Stimulated activated naive B cell treated with anti-CD40 and anti-IgM and Interleukin-4, amounts not matched to agents 10 μg/mL and 1 μg/mL and 100 μg/mL, for 72 hours (primary cell): Measurements from ENCODE around the gene DOCK6.
A peak's percentile ranks its signal among the peaks of the same experiment; 100 is the strongest.

ENCODE experiments used
- ATAC-seq, 2 donors: fragments of 150-1000 bp; cut with Tn5 transposase; replicated peaks; 2 replicates each; pipeline ENCODE4 v1.10.0; 2021; ENCODE audit warnings: moderate library complexity in 1 of 2
- DNase-seq: peaks from one replicate; pipeline ENCODE4 v3.0.0; 2021
- H3K27ac Mint-ChIP-seq: one replicate; pipeline ENCODE4 v1.8.0; 2022; ENCODE audit warnings: mild to moderate bottlenecking, mixed read lengths
- H3K27me3 Mint-ChIP-seq, 2 donors: one replicate each; pipeline ENCODE4 v1.8.0; 2022; ENCODE audit warnings: mixed read lengths in 2 of 2
- H3K36me3 Mint-ChIP-seq, 2 donors: one replicate each; pipeline ENCODE4 v1.8.0; 2022; ENCODE audit warnings: mixed read lengths in 2 of 2, mild to moderate bottlenecking in 1 of 2
- H3K4me1 Mint-ChIP-seq, 2 donors: one replicate each; pipeline ENCODE4 v1.8.0; 2022; ENCODE audit warnings: mixed read lengths in 2 of 2, mild to moderate bottlenecking in 1 of 2
- H3K4me3 Mint-ChIP-seq, 2 donors: one replicate each; pipeline ENCODE4 v1.8.0; 2022; ENCODE audit warnings: mild to moderate bottlenecking in 2 of 2, mixed read lengths in 2 of 2, moderate library complexity in 1 of 2
- H3K9me3 Mint-ChIP-seq, 2 donors: one replicate each; pipeline ENCODE4 v1.8.0; 2022; ENCODE audit warnings: mixed read lengths in 2 of 2, mild to moderate bottlenecking in 1 of 2

Gene DOCK6

DNA sequence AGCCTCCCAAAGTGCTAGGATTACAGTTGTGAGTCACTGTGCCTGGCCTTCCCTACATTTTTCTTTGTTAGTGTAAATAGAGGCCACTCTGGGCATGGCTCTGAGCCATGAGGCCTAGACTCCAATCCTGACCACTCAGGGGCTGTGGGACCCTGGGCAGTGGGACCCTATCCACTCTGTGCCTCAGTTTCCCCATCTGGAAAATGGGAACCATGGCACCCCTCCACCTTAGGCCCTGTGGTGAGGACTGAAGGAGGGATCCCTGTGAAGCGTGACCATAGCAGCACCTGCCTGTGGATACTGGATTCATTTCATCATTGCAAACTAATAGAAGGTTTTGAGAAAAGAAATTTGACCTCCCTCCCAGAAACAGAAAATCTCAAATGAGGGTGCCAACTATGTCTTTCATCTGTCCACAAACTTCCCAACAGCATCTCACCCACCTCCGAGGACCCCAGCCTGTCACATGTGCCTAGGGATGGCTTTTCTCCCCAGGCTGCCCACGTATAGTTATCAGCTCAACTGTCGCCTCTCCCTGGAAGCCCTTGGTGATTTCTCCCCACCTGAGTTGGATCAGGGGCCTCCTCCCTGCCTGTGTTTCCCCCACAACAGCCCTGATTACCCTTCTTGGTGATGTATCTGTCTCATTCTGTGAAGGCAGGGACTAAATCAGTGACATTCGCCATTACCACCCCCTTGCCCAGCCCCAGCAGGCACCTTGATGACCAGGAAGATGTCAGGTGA lies 17.3 kb downstream of the DOCK6 start:
- Mint-ChIP-seq H3K4me3 (no peak overlapping the region), H3K27me3 (peaks cover 15 to 32% of the 10 kb centered on the region in 2 donors), H3K36me3 (peaks cover 0 to 4% of the 10 kb centered on the region in 2 donors), H3K4me1 (peaks cover 4 to 10% of the 10 kb centered on the region in 2 donors), H3K9me3 (no peaks in the 10 kb centered on the region), H3K27ac (no peak overlapping the region)
- DNase-seq (no peak), ATAC-seq (no peak)

DNA sequence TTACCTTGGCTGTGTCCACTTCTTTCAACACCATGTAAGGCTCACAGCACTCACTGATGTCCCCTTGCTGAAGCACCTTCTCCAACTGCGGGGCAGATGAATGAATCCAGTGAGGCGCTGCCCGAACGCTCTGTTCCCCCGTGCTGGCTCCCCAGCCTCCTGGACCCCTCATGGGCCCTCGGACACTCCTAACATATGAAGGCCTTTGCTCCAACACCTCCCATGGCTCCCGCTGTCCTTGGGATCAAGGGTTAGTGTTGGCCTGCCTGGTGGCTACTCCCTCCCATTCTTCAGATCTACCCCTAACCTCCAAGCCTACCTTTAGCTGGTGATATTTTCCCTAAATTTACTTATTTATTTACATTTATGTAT lies 18.5 kb downstream of the DOCK6 start:
- no peak overlapping the region for H3K27ac Mint-ChIP-seq
- H3K4me1 Mint-ChIP-seq = peaks cover 4 to 10% of the 10 kb centered on the region in 2 donors
- ATAC-seq (no peak), DNase-seq (no peak)
- H3K4me3 Mint-ChIP-seq = peak overlapping the region in 1 of 2 donors; percentile 61
- H3K9me3 Mint-ChIP-seq = peaks cover 0 to 5% of the 10 kb centered on the region in 2 donors
- peaks cover 15 to 32% of the 10 kb centered on the region in 2 donors for H3K27me3 Mint-ChIP-seq
- H3K36me3 Mint-ChIP-seq = peaks cover 0 to 11% of the 10 kb centered on the region in 2 donors

DNA sequence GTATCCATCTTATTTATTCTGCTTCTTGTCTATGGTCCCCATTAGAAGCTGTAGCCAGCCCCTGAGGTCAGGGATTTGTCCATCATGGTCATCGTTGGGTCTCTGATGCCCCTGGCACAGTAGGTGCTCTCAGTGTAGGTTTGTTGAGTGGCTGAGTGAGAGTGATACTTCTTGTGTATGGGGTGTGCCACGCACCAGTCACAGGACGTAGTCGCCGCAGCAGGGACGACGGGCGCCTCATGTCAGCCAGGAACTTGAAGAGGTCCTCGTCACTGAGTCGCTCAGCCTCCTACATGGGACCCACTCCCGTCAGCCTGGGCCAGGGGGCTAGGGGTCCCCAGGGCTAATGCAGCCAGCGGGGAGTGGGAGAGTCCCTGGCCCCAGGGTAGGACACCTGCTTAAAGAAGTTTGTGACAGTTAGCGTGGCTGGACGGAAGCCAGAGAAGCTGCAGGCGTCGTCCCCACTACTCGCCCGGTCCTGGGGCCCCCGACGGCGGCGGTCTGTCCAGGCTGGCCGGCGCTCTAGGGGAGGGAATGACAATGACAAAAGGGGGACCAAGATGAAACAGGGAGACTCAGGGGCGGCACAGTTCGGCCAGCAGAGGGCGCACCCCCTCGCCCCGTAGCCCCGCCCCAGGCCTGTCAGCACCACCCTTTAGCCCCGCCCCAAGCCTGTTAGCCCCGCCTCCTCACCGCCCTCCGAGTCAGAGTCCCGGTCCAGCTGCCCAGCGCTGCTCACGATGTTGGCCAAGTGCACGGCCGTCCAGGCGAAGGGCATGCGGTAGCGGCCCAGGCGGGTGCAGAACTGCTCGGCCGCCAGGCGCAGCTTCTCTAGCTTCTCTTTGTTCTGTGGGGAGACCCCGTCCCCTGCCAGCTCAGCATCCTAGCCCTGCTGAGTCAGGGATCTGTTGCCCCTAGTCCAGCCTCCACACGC lies 19.2 kb downstream of the DOCK6 start:
- Mint-ChIP-seq H3K4me3 (peak overlapping the region in 1 of 2 donors; percentile 61), H3K27ac (no peak overlapping the region), H3K9me3 (peaks cover 3 to 10% of the 10 kb centered on the region in 2 donors), H3K4me1 (peaks cover 4 to 10% of the 10 kb centered on the region in 2 donors), H3K27me3 (peaks cover 15 to 32% of the 10 kb centered on the region in 2 donors), H3K36me3 (peaks cover 3 to 17% of the 10 kb centered on the region in 2 donors)
- peak; percentile 97 to 98 for ATAC-seq
- peak; percentile 70 for DNase-seq

DNA sequence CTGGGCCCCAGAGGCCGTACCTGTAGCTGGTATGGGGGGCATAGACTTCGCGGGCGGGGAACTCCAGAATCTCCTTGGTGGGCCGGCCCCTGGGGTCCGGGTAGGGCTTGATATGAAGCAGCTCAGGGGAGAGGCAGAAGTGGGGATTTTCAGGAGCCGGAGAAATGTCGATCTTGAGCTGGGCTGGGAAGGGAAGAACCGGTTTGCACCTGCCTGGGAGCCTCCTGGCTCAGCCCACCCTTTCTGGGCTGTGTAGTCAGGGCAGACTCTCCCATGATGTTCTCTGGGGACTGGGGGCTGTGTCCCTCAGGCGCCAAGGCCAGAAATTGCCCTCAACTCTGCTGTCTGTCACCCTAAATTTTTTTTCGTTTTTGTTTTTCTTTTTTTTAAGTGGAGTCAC lies 20.3 kb downstream of the DOCK6 start:
- peaks cover 6 to 21% of the 10 kb centered on the region in 2 donors for H3K36me3 Mint-ChIP-seq
- ATAC-seq (no peak), DNase-seq (no peak)
- H3K4me3 Mint-ChIP-seq = no peak overlapping the region
- peaks cover 6 to 14% of the 10 kb centered on the region in 2 donors for H3K9me3 Mint-ChIP-seq
- H3K4me1 Mint-ChIP-seq = peaks cover 4 to 10% of the 10 kb centered on the region in 2 donors
- H3K27ac Mint-ChIP-seq = no peak overlapping the region
- peaks cover 15 to 32% of the 10 kb centered on the region in 2 donors for H3K27me3 Mint-ChIP-seq

DNA sequence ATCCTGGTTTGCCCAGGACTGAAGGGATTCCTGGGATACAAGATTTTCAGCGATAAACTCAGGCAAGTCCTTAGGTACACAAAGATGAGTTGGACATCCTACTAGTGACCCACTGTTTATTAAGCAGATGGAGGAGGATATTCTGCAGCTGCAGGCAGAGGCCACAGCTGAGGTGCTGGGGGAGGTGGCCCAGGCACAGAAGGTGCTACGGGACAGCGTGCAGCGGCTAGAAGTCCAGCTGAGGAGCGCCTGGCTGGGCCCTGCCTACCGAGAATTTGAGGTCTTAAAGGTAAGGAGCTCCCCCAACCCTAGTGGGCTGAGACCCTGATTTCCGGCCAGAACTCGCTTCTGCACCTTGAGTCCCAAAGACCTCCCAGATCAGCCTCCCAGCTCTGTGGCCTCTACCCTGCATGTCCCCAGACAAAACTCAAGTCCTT lies 22.3 kb downstream of the DOCK6 start:
- Mint-ChIP-seq H3K27me3 (peaks cover 9 to 18% of the 10 kb centered on the region in 2 donors), H3K36me3 (peaks cover 6 to 17% of the 10 kb centered on the region in 2 donors), H3K4me3 (no peak overlapping the region), H3K27ac (no peak overlapping the region), H3K4me1 (peaks cover 4 to 10% of the 10 kb centered on the region in 2 donors), H3K9me3 (peaks cover 6 to 14% of the 10 kb centered on the region in 2 donors)
- DNase-seq (no peak), ATAC-seq (no peak)

DNA sequence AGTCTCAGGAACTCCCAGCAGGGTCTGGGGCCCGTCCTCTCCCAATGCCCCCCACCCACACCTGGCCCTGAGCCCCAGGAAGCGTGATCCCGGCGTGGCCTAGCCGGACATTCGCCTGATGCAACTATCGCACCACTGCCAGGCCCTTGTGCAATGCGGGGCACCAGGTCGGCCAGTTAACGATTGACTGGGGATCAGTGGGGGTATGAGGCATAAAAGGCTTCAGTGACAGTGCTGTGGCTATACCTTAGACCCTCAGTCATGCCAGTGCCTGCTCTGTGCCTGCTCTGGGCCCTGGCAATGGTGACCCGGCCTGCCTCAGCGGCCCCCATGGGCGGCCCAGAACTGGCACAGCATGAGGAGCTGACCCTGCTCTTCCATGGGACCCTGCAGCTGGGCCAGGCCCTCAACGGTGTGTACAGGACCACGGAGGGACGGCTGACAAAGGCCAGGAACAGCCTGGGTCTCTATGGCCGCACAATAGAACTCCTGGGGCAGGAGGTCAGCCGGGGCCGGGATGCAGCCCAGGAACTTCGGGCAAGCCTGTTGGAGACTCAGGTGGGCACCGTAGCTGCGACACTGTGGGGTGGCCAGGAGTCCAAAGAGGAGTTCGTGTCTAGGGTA lies 22.8 kb downstream of the DOCK6 start, which contains the start of gene ANGPTL8:
TSS of gene ANGPTL8 (plus strand) at position 243 of the 624 bp plus-strand sequence. CDS start at position 262, 19 bp downstream.
- H3K4me1 Mint-ChIP-seq = peaks cover 4 to 10% of the 10 kb centered on the region in 2 donors
- H3K27me3 Mint-ChIP-seq = peaks cover 9 to 18% of the 10 kb centered on the region in 2 donors
- H3K36me3 Mint-ChIP-seq = peaks cover 6 to 17% of the 10 kb centered on the region in 2 donors
- no peak for DNase-seq
- H3K9me3 Mint-ChIP-seq = peaks cover 6 to 14% of the 10 kb centered on the region in 2 donors
- H3K4me3 Mint-ChIP-seq = no peak within 1 kb of the TSS
- H3K27ac Mint-ChIP-seq = no peak within 1 kb of the TSS
- ATAC-seq = no peak

DNA sequence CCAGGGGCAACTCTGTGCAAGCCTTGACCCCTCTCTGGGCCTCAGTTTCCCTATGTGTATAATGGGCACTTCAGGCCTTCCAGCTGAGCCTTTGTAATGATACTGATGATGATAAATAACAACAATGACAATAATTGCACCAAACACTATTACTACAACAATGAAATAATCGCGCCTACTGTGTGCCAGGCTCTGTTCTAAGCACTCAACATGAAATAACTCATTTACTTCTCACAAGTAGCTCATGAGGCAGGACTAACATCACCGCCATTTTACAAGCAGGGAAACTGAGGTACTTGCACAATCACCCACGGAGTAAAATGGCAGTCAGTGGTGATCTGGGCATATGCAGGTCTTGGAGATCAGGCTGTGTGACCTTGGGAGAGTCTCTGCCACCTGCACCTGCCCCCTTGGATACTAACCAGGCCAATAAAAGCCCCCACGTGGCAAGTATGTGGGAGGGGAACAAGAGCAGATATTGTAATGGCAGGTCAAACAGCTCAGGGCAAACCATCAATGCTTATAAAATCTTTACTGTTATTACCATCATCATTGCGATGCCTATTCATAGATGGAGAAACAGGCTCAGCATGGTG lies 23.4 kb downstream of the DOCK6 start:
- H3K36me3 Mint-ChIP-seq = peaks cover 6 to 17% of the 10 kb centered on the region in 2 donors
- no peak for DNase-seq
- peaks cover 6 to 14% of the 10 kb centered on the region in 2 donors for H3K9me3 Mint-ChIP-seq
- peaks cover 8 to 17% of the 10 kb centered on the region in 2 donors for H3K27me3 Mint-ChIP-seq
- no peak for ATAC-seq
- no peak overlapping the region for H3K27ac Mint-ChIP-seq
- H3K4me1 Mint-ChIP-seq = peaks cover 4 to 10% of the 10 kb centered on the region in 2 donors
- H3K4me3 Mint-ChIP-seq = no peak overlapping the region

DNA sequence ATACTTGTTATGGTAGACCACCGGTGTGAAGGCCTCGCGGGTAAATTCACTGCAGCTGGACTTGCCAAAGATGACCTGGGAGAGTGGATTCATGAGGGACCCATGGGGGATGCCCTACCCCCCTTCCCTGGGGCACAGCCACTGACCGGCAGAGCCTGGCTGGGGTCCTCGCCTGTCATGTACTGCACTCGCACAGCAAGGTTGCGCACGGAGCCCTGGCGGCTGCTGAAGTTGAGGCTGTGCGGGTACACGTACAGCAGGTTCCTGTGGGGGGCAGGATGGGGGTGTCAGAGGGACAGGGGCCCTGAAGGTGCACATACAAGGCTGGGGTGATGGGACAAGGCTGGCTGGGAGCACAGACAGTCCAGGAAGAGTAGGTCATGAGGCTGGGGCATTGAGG lies 24.3 kb downstream of the DOCK6 start:
- Mint-ChIP-seq H3K27me3 (peaks cover 5 to 12% of the 10 kb centered on the region in 2 donors), H3K9me3 (peaks cover 6 to 14% of the 10 kb centered on the region in 2 donors)

DNA sequence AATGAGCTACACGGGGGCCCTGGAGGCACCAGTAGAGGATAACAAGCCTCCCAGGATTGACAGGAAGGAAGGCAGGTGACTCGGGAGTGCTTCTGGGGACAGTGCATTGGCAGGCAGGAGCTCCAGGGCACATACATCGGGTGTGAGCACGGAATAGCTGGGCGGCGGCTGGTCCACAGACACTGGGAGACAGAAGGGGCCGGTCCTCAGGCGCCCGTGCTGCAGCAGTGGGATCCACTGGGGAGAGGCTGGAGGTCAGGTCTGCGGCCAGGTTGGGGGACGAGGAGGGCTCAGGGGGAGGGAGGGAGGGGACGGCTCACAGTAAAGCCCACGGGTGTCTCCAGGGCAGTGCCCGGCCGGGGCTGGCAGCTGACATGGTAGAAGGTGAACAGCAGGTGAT lies 25.0 kb downstream of the DOCK6 start:
- Mint-ChIP-seq H3K27me3 (peaks cover 0 to 12% of the 10 kb centered on the region in 2 donors), H3K4me1 (no peaks in the 10 kb centered on the region), H3K4me3 (no peak overlapping the region), H3K36me3 (peaks cover 6 to 17% of the 10 kb centered on the region in 2 donors), H3K9me3 (peaks cover 6 to 14% of the 10 kb centered on the region in 2 donors), H3K27ac (no peak overlapping the region)
- ATAC-seq (no peak), DNase-seq (no peak)

More for the DNA sequence above, 24.3 kb downstream of the DOCK6 start:
- Mint-ChIP-seq H3K4me1 (peaks cover 0 to 2% of the 10 kb centered on the region in 2 donors), H3K4me3 (no peak overlapping the region), H3K27ac (no peak overlapping the region), H3K36me3 (peaks cover 6 to 17% of the 10 kb centered on the region in 2 donors)
- ATAC-seq (no peak), DNase-seq (no peak)

DNA sequence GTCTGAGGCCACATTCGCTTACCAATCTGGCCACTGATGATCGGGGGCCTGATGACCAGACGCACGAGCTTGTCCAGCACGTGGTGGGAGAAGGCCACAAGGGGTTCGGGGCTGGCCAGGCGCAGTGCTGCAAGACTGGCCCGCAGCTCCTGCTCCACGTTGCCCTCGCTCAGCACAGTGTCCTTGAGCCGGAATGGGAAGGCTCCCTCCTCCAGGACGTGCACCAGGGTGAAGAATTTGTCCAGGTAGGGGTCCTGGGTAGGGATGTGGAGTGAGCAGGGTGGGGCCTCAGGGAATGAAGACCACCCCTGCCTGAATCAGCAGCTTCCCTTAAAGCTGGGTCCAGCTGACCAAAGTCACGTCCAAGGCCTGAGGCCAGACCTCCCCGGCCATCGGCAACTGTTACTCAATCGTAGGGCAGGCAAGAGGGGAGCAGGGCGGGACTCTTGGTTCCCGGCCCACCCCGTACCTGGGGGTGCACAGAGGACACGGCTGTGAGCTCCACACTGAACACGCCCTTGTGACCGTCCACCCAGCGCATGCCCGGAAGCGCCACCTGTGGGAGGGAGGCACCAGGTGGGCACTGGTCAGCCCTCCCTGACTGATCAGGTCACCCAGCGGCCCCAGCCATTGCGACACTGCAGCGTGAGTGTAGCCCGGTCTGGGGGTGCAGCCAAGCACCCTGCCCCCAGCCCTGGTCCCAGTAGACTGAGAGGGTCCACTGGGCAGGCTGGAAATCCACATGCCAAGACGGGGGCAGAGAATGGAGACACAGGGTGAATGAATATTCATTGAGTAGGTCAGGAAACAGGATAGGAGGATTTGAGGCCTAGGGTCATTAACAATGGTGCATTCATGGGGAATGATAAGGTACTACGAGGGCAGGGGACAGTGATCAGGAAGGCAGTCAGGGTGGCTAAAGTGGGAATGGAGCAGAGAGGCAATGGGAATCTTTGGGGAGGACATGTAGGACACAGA lies 25.7 kb downstream of the DOCK6 start:
- ATAC-seq (no peak), DNase-seq (no peak)
- H3K4me3 Mint-ChIP-seq = no peak overlapping the region
- no peaks in the 10 kb centered on the region for H3K4me1 Mint-ChIP-seq
- H3K27ac Mint-ChIP-seq = no peak overlapping the region
- H3K36me3 Mint-ChIP-seq = peaks cover 6 to 17% of the 10 kb centered on the region in 2 donors
- H3K27me3 Mint-ChIP-seq = peaks cover 0 to 6% of the 10 kb centered on the region in 2 donors
- peaks cover 6 to 14% of the 10 kb centered on the region in 2 donors for H3K9me3 Mint-ChIP-seq

DNA sequence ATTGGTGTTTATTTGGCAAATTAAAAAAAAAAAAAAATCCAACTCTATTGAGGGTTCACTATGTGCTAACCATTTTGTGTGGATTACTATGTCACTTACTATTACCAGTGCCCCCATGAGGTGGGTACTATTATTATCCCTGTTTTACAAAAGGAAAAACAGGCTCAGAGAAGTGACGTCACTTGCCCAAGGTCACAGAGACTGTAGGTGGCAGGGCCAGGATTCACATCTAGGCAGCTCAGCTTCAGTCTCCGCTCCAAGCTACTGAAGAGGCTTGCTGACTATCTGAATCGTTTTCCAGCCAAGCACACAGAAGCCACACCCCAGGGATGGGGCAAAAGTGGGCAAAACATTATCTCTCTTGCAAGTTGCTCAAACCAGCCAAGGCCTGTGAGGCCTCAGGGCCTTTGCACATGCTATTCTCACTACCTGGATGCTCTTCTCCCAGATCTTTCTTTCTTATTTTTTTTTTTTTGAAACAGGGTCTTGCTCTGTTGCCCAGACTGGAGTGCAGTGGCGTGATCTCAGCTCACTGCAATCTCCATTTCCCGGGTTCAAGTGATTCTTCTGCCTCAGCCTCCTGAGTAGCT lies 27.7 kb downstream of the DOCK6 start:
- ATAC-seq (no peak), DNase-seq (no peak)
- H3K9me3 Mint-ChIP-seq = peaks cover 6 to 12% of the 10 kb centered on the region in 2 donors
- H3K4me1 Mint-ChIP-seq = no peaks in the 10 kb centered on the region
- H3K36me3 Mint-ChIP-seq = peaks cover 6 to 14% of the 10 kb centered on the region in 2 donors
- no peak overlapping the region for H3K4me3 Mint-ChIP-seq
- no peak overlapping the region for H3K27ac Mint-ChIP-seq
- no peaks in the 10 kb centered on the region for H3K27me3 Mint-ChIP-seq

DNA sequence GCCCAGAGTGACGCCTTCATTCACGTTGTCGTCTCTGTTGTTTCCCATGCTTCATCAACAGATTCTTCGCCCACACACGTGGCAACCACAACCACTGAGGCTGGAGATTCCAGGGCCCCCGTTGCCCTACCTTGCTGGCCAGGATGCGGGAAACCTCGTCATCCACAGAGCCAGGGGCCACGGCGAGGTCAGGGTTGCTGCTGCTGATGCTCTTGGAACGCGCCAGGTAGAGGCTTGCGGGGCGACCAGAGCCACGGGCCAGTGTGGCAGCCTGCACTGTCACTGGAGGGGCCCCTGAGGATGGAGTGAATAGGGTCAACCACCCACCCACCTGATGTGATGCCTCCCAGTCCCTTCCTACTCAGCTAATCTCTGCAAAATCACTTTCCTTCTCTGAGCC lies 29.3 kb downstream of the DOCK6 start:
- Mint-ChIP-seq H3K27ac (no peak overlapping the region), H3K27me3 (peaks cover 0 to 5% of the 10 kb centered on the region in 2 donors), H3K9me3 (peaks cover 2 to 3% of the 10 kb centered on the region in 2 donors), H3K4me3 (no peak overlapping the region), H3K36me3 (peaks cover 3 to 4% of the 10 kb centered on the region in 2 donors), H3K4me1 (no peaks in the 10 kb centered on the region)
- no peak for DNase-seq
- no peak for ATAC-seq
